NCI-H460 (cell line): ENCODE data around the gene VPS18. TPM values are rescaled to one million over a fixed set of nuclear protein-coding genes. Genes with fewer than 3 reads are reported as not detected.
A peak's percentile ranks its signal among the peaks of the same experiment; 100 is the strongest.

Source experiments
- DNase-seq: peaks from one replicate; pipeline ENCODE4 v3.0.0-alpha.2; 2016; ENCODE audit warnings: low read depth; ENCODE audit errors: extremely low read depth
- total RNA-seq: library from RNA; depleted of rRNA; stranded (reverse); fragments of >200 nt; shearing (Covaris generic); gene quantifications from 2 replicates; pipeline ENCODE4 v1.2.3, GENCODE V29; 2014

VPS18 gene
- total RNA-seq, 1 experiment from 2014 or later: 11.4 TPM

GRCh38 chr15:40932649-40933516, 38.6 kb downstream of the VPS18 start:
- DNase-seq: no peak

DNA sequence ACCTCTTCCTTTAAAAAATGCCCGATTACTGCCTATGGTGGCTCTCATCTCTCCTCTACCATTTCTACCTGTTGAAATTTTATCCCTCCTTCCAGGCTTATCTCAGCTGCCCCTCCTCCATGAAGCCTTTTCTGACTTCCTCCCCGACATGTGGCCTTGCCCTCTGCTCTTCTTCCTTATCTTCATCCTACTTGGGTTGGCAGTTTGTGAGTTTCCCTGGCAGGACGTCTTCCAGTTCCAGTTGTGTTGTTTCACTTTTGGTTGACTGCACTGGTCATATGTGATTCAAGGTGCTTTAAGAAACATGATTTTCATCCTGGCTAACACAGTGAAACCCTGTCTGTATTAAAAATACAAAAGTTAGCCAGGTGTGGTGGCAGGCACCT, 39.3 kb downstream of the VPS18 start:
- DNase-seq: no peak

GRCh38 chr15:40934457-40934856, 40.2 kb downstream of the VPS18 start:
- DNase-seq: no peak

GRCh38 chr15:40936234-40936708, 42.0 kb downstream of the VPS18 start:
- DNase-seq: no peak

GRCh38 chr15:40936709-40937666, 42.7 kb downstream of the VPS18 start:
- no peak for DNase-seq

GRCh38 chr15:40937762-40938535, 43.7 kb downstream of the VPS18 start:
- peak; percentile 74 for DNase-seq

- no peak for DNase-seq
These were observed 44.3 kb downstream of the VPS18 start for GRCh38 chr15:40938536-40938870.

- no peak for DNase-seq
These were observed 46.1 kb downstream of the VPS18 start for GRCh38 chr15:40940296-40940801.

- no peak for DNase-seq
These were observed 46.8 kb downstream of the VPS18 start for GRCh38 chr15:40941068-40941527.

DNA sequence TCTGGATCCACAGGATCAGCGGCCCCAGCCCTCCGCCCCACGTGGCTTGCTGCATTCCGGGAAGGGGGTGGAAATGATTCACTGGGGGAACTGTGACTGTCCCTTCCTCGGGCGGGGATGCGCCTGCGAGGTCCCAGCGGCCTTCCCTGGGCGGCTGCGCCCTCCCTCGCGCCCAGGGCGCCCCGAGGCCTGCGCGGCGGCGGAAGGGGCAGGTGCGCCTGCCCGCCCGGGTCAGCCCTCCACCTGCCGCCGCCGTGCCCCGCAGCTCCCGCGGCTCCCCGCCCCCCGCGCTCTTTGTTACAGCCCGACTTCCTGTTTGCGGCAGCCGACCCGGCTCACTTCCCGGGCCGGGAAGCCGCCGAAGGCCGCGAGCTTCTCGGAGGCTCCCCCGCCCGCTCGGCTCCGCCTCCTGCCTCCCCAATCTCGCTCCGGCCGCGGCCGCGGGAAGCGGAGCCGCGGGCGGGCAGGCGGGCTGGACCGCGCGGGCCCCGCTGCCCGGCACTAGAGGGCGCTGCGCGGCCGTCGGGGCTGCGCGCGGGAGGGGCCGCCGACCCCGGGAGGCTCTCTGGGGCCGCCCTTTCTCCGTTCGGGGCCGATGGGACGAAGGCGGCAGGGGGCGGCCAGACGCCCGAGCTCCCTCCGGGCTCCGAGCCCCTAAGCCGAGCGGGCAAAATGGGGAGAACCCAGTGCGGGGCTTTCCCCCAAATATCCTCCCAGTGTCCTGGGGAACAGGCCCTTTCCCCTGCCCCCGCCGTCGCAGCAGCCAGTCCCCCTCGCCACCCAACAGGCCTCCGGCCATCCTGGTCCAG, 47.5 kb downstream of the VPS18 start:
- peak; percentile 58 for DNase-seq

DNA sequence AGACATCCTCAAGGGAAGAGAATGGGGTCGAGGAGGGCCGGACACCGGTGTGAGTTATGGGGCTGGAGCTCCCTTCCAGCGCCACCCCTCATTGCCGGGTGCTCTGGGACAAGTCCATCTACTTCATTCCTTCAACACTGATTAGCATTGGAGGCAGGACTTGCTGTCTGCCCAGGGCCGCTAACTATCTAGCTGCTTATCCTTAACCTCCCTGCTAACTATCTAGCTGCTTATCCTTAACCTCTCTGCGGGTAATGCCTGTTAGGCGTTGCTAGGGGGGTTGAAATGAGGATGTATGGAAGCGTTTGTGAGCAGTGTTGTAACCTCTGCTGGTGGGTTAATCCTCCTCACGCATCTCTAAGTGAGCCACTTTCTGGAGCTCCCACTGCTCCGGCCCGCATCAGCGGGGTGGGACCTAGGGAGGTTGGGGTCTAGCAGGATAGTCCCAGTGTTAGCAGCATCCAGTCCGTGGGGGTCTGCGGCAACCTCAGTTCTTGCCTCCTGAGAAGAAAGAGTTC, 48.1 kb downstream of the VPS18 start:
- DNase-seq: no peak

GRCh38 chr15:40942878-40943277, 48.6 kb downstream of the VPS18 start:
- no peak for DNase-seq

- no peak for DNase-seq
These were observed 49.6 kb downstream of the VPS18 start for GRCh38 chr15:40943764-40944365.

GRCh38 chr15:40944510-40945296, 50.5 kb downstream of the VPS18 start:
- DNase-seq: no peak

GRCh38 chr15:40948706-40949473, 54.6 kb downstream of the VPS18 start:
- DNase-seq: no peak

DNA sequence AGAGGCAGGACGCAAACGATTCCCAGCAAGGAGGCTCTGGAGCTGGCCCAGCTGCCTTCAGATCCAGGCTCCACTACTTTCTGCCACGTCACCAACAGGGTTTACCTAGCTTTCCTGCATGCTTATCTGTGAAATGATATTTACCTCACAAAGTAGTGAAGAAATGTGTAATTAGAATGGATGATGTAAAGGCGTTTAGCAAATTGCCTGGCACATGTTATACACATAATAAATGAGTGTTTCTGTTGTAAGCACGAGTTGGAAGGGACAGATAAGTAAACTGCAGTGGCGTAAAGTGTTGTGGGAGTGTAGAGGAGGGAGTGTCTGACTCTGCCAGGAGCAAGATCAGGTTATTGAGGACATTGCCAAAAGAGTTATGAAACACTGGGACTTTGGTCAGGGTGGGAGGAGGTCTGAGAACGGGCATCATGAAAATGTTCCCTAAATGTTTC, 55.5 kb downstream of the VPS18 start:
- no peak for DNase-seq

DNA sequence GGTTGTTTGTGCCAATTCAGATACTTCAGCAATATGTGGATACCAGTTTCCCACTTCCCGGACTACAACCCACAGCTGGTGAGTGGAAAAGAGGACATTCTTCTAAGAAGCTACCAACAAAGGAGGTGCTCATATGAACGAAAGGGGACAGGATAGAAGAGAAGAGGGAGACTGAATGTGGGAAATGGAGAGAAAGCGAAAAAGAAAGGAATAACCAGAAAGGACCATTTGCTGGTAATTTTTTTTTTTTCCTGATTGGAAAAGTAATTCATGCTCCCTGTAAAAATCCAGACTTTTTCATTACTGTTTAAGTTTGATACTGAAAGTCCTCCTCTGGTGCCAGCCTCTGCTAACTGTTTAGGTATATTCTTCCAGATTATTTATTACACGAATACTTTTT, 57.5 kb downstream of the VPS18 start:
- DNase-seq: no peak
